Ishikawa (cell line): ENCODE measurements around the gene CISH.
A peak's percentile ranks its signal among the peaks of the same experiment; 100 is the strongest.

Source experiments
- CEBPB ChIP-seq: IDR thresholded peaks from 2 replicates; pipeline ENCODE4 v1.6.1; 2012
- CREB1 ChIP-seq: IDR thresholded peaks from 2 replicates; pipeline ENCODE4 v1.6.1; 2012; ENCODE audit warnings: low read depth
- EGR1 ChIP-seq: IDR thresholded peaks from 2 replicates; pipeline ENCODE4 v1.6.1; 2012
- EP300 ChIP-seq: IDR thresholded peaks from 2 replicates; pipeline ENCODE4 v1.6.1; 2012; ENCODE audit warnings: borderline replicate concordance
- FOXM1 ChIP-seq: IDR thresholded peaks from 2 replicates; pipeline ENCODE4 v1.6.1; 2012; ENCODE audit warnings: low read depth, borderline replicate concordance
- NFIC ChIP-seq: IDR thresholded peaks from 2 replicates; pipeline ENCODE4 v1.6.1; 2012
- RAD21 ChIP-seq: IDR thresholded peaks from 2 replicates; pipeline ENCODE4 v1.6.1; 2012; ENCODE audit warnings: low read depth
- TAF1 ChIP-seq: IDR thresholded peaks from 2 replicates; pipeline ENCODE4 v1.6.1; 2012; ENCODE audit warnings: low read depth, mild to moderate bottlenecking
- TCF12 ChIP-seq: IDR thresholded peaks from 2 replicates; pipeline ENCODE4 v1.6.1; 2012; ENCODE audit warnings: low read depth
- TEAD4 ChIP-seq: IDR thresholded peaks from 2 replicates; pipeline ENCODE4 v1.6.1; 2012
- YY1 ChIP-seq: IDR thresholded peaks from 2 replicates; pipeline ENCODE4 v1.6.1; 2012; ENCODE audit warnings: low read depth
- ZBTB7A ChIP-seq: IDR thresholded peaks from 2 replicates; pipeline ENCODE4 v1.6.1; 2012; ENCODE audit warnings: low read depth
- TF ChIP-seq, protein P1 (sequence below): IDR thresholded peaks from 2 replicates; pipeline ENCODE4 v1.6.1; 2012
- TF ChIP-seq, protein P2 (sequence below): IDR thresholded peaks from 2 replicates; pipeline ENCODE4 v1.6.1; 2012; ENCODE audit warnings: low read depth, mild to moderate bottlenecking
- TF ChIP-seq, protein P3 (sequence below): IDR thresholded peaks from 2 replicates; pipeline ENCODE4 v1.6.1; 2012

The CISH gene

DNA sequence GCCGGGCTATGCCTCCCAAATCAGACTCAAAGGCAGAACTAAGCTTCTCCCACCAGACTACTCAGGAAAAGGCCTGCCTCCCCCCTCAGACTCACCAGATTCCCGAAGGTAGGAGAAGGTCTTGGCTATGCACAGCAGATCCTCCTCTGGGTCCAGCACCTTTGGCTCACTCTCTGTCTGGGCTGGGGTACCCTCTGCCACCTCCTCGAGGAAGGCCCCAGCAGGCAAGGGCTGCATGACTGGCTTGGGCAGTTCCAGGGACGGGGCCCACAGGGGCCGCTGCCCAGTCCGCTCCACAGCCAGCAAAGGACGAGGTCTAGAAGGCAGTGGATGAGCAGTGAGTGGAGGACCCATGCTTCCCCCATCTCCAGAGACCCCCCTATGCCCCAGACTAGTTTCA lies 3.3 kb downstream of the CISH start:
- TF ChIP-seq ZBTB7A (no peak), RAD21 (no peak), TEAD4 (no peak), TCF12 (no peak), EP300 (no peak)
- TF ChIP-seq, protein P1, sequence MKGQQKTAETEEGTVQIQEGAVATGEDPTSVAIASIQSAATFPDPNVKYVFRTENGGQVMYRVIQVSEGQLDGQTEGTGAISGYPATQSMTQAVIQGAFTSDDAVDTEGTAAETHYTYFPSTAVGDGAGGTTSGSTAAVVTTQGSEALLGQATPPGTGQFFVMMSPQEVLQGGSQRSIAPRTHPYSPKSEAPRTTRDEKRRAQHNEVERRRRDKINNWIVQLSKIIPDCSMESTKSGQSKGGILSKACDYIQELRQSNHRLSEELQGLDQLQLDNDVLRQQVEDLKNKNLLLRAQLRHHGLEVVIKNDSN = no peak

DNA sequence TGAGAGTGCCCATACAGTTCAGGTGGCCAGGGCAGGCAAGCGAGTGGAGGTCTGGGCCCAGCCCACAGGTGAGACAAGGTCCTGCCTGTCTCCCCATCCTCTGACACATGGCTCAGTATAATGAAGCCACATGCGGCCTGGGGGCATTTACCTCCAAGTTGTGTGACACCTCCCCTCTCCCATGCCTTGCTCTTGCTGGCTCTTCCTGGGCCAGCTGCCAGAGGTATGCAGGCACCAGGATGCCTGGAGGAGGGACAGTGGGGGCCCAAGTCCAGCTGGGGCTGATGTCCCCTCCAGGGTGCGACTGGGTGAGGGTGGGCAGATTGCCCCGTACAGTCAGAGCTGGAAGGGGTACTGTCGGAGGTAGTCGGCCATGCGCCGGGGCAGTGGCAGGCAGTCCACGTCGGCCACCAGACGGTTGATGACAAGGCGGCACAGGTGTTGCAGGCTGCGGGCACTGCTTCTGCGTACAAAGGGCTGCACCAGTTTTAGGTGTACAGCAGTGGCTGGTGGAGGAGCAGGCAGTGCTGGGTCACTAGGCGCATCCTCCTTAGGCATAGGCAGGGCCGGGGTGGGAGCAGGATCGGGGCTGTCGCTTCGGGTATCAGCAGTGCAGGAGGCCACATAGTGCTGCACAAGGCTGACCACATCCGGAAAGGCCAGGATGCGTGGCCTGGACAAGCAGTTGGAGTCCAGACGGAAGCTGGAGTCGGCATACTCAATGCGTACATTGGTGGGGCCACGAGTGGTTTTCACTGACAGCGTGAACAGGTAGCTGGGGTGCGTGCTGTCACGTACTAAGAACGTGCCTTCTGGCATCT lies 4.1 kb downstream of the CISH start:
- no peak for TF ChIP-seq CEBPB
- no peak for TF ChIP-seq RAD21
- TF ChIP-seq EGR1 = no peak
- TF ChIP-seq, protein P2, sequence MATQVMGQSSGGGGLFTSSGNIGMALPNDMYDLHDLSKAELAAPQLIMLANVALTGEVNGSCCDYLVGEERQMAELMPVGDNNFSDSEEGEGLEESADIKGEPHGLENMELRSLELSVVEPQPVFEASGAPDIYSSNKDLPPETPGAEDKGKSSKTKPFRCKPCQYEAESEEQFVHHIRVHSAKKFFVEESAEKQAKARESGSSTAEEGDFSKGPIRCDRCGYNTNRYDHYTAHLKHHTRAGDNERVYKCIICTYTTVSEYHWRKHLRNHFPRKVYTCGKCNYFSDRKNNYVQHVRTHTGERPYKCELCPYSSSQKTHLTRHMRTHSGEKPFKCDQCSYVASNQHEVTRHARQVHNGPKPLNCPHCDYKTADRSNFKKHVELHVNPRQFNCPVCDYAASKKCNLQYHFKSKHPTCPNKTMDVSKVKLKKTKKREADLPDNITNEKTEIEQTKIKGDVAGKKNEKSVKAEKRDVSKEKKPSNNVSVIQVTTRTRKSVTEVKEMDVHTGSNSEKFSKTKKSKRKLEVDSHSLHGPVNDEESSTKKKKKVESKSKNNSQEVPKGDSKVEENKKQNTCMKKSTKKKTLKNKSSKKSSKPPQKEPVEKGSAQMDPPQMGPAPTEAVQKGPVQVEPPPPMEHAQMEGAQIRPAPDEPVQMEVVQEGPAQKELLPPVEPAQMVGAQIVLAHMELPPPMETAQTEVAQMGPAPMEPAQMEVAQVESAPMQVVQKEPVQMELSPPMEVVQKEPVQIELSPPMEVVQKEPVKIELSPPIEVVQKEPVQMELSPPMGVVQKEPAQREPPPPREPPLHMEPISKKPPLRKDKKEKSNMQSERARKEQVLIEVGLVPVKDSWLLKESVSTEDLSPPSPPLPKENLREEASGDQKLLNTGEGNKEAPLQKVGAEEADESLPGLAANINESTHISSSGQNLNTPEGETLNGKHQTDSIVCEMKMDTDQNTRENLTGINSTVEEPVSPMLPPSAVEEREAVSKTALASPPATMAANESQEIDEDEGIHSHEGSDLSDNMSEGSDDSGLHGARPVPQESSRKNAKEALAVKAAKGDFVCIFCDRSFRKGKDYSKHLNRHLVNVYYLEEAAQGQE = no peak
- no peak for TF ChIP-seq CREB1
- TF ChIP-seq, protein P3, sequence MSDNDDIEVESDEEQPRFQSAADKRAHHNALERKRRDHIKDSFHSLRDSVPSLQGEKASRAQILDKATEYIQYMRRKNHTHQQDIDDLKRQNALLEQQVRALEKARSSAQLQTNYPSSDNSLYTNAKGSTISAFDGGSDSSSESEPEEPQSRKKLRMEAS = no peak
- no peak for TF ChIP-seq TEAD4
- no peak for TF ChIP-seq YY1
- no peak for TF ChIP-seq EP300
- TF ChIP-seq TCF12 = no peak
- TF ChIP-seq NFIC = no peak
- TF ChIP-seq TAF1 = no peak
- no peak for TF ChIP-seq ZBTB7A
- TF ChIP-seq FOXM1 = no peak
- TF ChIP-seq, protein P1 = no peak

DNA sequence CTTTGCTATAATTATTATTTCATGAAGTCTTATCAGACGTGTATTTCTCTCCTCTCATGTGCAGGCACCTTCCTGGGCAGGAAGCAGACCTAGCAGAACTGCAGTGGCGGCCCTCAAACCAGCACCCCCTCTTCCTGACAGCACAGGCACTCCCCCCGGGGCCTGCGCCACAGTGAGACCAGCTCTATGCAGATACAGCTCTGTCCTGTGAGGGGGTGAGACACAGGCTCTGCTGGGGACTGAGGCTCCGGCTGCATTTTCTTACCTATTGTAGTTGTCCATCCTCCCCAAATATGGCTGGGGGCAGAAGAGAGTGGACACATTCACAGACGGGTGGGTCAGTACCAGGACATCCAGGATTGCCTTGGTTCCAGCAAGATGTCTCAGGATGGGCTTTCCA lies 5.0 kb downstream of the CISH start:
- TF ChIP-seq EGR1 (no peak), FOXM1 (no peak), CREB1 (no peak), TAF1 (no peak), TCF12 (no peak), YY1 (no peak), CEBPB (no peak), ZBTB7A (no peak)
- TF ChIP-seq, protein P3 = no peak

DNA sequence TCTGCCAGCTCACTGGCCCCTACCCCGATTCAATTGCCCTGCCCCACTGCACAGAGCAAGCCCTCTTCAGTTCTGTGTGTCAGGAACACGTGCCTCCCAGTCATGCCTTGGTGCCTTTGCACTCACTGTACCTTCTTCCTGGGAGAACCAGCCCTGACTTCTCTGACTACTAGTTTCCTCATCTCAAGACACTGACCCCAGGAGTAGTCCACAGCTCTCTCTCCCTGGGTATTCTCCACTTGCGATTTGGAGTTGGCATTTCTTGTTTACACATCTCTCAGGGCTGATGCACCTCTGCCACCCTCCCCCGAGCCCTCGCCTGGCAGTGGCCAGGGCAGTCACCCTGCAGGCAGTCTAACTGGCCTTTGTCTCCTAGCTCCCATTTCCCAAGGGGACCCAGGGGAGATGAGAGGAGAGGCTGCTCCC lies 5.7 kb downstream of the CISH start:
- TF ChIP-seq, protein P1 = 0 out of 2 replicates have a peak, but pooled peaks have one; percentile 48
- TF ChIP-seq NFIC (no peak), YY1 (no peak), ZBTB7A (no peak), EP300 (no peak), TCF12 (no peak), RAD21 (no peak)
- TF ChIP-seq, protein P3 = peak; percentile 69; the same call in 1 of the 2 replicates

DNA sequence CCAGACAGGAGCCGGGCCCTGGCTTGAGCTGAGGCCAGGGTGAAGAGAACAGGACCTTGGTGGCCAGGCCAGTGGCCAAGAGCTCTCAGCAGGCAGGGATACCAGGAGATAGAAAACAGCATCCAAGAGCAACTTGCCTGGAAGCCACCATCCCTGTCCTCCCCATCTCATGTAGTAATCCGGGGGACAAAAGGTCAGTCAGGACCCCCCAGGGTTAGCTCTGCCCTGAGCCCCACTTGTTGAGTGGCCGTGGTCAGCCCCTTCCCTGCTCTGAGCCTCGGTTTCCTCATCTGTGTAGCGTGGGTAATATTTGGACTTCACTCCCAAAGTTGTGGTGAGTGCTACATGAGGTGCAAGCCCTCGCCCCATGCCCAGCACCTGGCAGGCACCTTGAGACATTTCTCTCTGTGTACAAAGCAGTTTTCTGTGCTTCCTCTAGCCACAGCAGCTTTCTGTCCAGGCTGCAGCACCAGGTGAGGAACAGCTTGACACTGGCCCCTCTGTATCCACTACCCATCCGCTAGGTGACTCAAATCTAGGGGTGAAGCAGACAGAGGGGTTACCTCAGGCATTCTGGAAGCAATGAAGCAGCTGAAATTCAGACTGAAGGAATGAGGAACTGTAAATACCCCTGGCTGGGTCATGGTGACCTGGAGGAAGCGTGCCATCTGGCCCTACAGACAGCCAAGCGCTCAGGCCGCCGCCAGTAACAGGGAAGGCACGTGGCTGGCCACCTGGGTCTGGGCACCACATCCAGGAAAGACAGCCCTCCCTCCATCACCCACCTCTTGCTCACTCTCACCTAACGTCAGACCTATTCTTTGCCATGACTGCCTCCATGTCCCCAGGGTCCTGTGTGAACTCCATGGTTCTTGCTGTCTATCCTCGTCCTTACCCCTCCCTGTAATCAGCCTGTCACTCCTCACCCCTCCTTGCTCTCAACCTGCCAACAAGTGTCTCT lies 6.7 kb downstream of the CISH start:
- TF ChIP-seq TAF1 (no peak), CEBPB (no peak), EGR1 (no peak), TEAD4 (peak; percentile 13; the same call in 1 of the 2 replicates), CREB1 (no peak), FOXM1 (no peak), YY1 (no peak), EP300 (peak; percentile 72), ZBTB7A (no peak), TCF12 (peak; percentile 64), NFIC (peak; percentile 27; the same call in 1 of the 2 replicates), RAD21 (no peak)
- TF ChIP-seq, protein P2 = no peak
- TF ChIP-seq, protein P3 = peak; percentile 88
- TF ChIP-seq, protein P1 = peak; percentile 55; the same call in 1 of the 2 replicates
